ENCODE results near the gene CCDC88C.

The CCDC88C gene

GRCh38 chr14:91299121-91300115, 118.2 kb downstream of the CCDC88C start:
- H3K4me3 ChIP-seq (ENCODE audit: low read depth in 1 of 2, low read length in 2 of 2): no peak overlapping the region
- H3K4me2 ChIP-seq (ENCODE audit: insufficient read depth, low read length): no peak overlapping the region
- H3K27me3 ChIP-seq (ENCODE audit: insufficient read depth, low read length, poor library complexity): no peaks in the 10 kb centered on the region
- H3K9ac ChIP-seq (ENCODE audit: low read depth, low read length): no peak overlapping the region
- no peaks in the 10 kb centered on the region for H3K9me3 ChIP-seq (ENCODE audit: insufficient read depth, low read length, severe bottlenecking)
- DNase-seq (no peak), ATAC-seq (ENCODE audit: insufficient read depth, low read depth) (no peak)
- peaks cover 21% of the 10 kb centered on the region for H4K20me1 ChIP-seq (ENCODE audit: insufficient read depth, low read length)
- H2AFZ ChIP-seq (ENCODE audit: low read depth, low read length): no peak overlapping the region
- no peak overlapping the region for H3K27ac ChIP-seq (ENCODE audit: low read length)
- peaks cover 94% of the 10 kb centered on the region for H3K36me3 ChIP-seq (ENCODE audit: insufficient read depth, low read length)
- no peaks in the 10 kb centered on the region for H3K79me2 ChIP-seq (ENCODE audit: insufficient read depth, low read length)
- TF ChIP-seq, protein P1, sequence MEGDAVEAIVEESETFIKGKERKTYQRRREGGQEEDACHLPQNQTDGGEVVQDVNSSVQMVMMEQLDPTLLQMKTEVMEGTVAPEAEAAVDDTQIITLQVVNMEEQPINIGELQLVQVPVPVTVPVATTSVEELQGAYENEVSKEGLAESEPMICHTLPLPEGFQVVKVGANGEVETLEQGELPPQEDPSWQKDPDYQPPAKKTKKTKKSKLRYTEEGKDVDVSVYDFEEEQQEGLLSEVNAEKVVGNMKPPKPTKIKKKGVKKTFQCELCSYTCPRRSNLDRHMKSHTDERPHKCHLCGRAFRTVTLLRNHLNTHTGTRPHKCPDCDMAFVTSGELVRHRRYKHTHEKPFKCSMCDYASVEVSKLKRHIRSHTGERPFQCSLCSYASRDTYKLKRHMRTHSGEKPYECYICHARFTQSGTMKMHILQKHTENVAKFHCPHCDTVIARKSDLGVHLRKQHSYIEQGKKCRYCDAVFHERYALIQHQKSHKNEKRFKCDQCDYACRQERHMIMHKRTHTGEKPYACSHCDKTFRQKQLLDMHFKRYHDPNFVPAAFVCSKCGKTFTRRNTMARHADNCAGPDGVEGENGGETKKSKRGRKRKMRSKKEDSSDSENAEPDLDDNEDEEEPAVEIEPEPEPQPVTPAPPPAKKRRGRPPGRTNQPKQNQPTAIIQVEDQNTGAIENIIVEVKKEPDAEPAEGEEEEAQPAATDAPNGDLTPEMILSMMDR (IDR thresholded peaks at IDR 0.05; ENCODE audit: borderline replicate concordance, extremely low read depth, low read length, poor library complexity, severe bottlenecking): no peak
- no peak for TF ChIP-seq EZH2 (IDR thresholded peaks at IDR 0.05; ENCODE audit: borderline replicate concordance, low read depth, low read length, severe bottlenecking)
- H3K4me1 ChIP-seq (ENCODE audit: insufficient read depth, low read length): no peaks in the 10 kb centered on the region

DNA sequence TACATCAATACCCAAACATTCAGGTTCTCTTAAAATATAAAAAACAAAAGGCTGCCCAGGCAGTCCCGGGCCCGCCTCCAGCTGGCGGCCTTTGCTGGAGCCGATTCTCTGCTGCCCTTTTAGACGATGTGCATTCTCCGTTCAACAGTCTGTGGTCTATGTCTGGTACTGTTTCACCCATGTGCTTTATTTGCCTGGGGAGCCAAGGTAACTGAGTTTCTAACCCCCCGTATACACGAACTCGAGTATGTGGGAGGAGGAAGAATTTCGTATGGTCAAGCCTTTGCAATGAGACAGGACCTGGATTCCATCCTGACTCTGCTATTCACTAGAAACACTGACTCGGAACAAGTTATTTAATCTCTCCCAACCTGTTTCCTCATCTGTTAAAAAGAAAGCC, 119.0 kb downstream of the CCDC88C start:
- Histone ChIP-seq H3K9me3 (ENCODE audit: insufficient read depth, low read length, severe bottlenecking) (no peaks in the 10 kb centered on the region), H3K4me2 (ENCODE audit: insufficient read depth, low read length) (no peak overlapping the region), H3K79me2 (ENCODE audit: insufficient read depth, low read length) (no peaks in the 10 kb centered on the region), H3K36me3 (ENCODE audit: insufficient read depth, low read length) (peaks cover 94% of the 10 kb centered on the region), H3K27ac (ENCODE audit: low read length) (no peak overlapping the region), H3K9ac (ENCODE audit: low read depth, low read length) (no peak overlapping the region), H2AFZ (ENCODE audit: low read depth, low read length) (no peak overlapping the region), H3K4me1 (ENCODE audit: insufficient read depth, low read length) (no peaks in the 10 kb centered on the region), H3K27me3 (ENCODE audit: insufficient read depth, low read length, poor library complexity) (no peaks in the 10 kb centered on the region), H4K20me1 (ENCODE audit: insufficient read depth, low read length) (peaks cover 17% of the 10 kb centered on the region), H3K4me3 (ENCODE audit: low read depth in 1 of 2, low read length in 2 of 2) (no peak overlapping the region)
- DNase-seq: no peak
- ATAC-seq (ENCODE audit: insufficient read depth, low read depth): no peak
- TF ChIP-seq EZH2 (IDR thresholded peaks at IDR 0.05; ENCODE audit: borderline replicate concordance, low read depth, low read length, severe bottlenecking): no peak
- TF ChIP-seq, protein P1 (IDR thresholded peaks at IDR 0.05; ENCODE audit: borderline replicate concordance, extremely low read depth, low read length, poor library complexity, severe bottlenecking): no peak

DNA sequence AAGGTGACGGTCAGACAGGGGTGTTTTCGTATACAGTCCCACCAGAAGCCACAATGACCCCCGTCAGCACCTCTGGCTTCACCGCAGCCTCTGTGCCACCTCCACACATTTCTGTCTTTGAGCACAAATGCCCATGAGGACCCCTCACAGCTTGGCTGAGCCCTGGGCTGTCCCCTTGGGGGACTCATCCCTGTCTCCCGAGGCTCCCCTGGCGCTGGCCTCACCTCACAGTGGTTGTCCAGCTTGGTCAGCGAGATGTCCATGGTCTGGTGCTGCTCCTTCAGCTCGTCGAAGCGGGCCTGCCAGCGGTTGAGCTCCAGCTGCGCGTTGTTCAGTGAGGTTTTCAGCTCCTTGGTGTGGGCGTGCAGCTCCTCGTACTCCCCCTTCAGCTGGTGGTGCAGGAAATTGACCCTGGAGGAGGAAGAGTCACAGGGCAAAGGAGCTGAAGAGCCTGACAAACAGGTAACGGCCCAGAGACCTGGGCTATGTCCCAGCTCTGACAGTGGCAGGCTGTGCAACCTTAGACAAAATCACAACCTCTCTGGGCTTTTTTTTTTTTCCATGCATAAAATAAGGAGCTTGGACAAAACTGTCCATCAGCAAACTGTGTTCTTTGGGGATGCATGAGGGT, 120.4 kb downstream of the CCDC88C start:
- Histone ChIP-seq H3K27me3 (ENCODE audit: insufficient read depth, low read length, poor library complexity) (no peaks in the 10 kb centered on the region), H3K27ac (ENCODE audit: low read length) (no peak overlapping the region), H4K20me1 (ENCODE audit: insufficient read depth, low read length) (peaks cover 16% of the 10 kb centered on the region), H2AFZ (ENCODE audit: low read depth, low read length) (no peak overlapping the region), H3K79me2 (ENCODE audit: insufficient read depth, low read length) (no peaks in the 10 kb centered on the region), H3K9ac (ENCODE audit: low read depth, low read length) (no peak overlapping the region), H3K4me3 (ENCODE audit: low read depth in 1 of 2, low read length in 2 of 2) (no peak overlapping the region), H3K4me2 (ENCODE audit: insufficient read depth, low read length) (no peak overlapping the region), H3K4me1 (ENCODE audit: insufficient read depth, low read length) (no peaks in the 10 kb centered on the region), H3K36me3 (ENCODE audit: insufficient read depth, low read length) (peaks cover 95% of the 10 kb centered on the region), H3K9me3 (ENCODE audit: insufficient read depth, low read length, severe bottlenecking) (no peaks in the 10 kb centered on the region)
- DNase-seq (no peak), ATAC-seq (ENCODE audit: insufficient read depth, low read depth) (no peak)
- TF ChIP-seq, protein P1 (IDR thresholded peaks at IDR 0.05; ENCODE audit: borderline replicate concordance, extremely low read depth, low read length, poor library complexity, severe bottlenecking): no peak
- no peak for TF ChIP-seq EZH2 (IDR thresholded peaks at IDR 0.05; ENCODE audit: borderline replicate concordance, low read depth, low read length, severe bottlenecking)

Measured in DND-41 (cell line).